Osteocyte (in vitro differentiated cells): ENCODE measurements around the gene LRRC28. TPM values are rescaled to one million over a fixed set of nuclear protein-coding genes. Genes with fewer than 3 reads are reported as not detected.

Source experiments
- DNase-seq: peaks from one replicate; pipeline ENCODE4 v3.0.0; 2021; ENCODE audit warnings: mixed read lengths; ENCODE audit not compliant: unreplicated experiment; ENCODE audit errors: extremely low spot score
- H3K27ac Mint-ChIP-seq: one replicate; pipeline ENCODE4 v1.8.0; 2021; ENCODE audit warnings: mild to moderate bottlenecking, mixed read lengths; ENCODE audit not compliant: unreplicated experiment
- H3K27me3 Mint-ChIP-seq: one replicate; pipeline ENCODE4 v1.8.0; 2021; ENCODE audit warnings: mixed read lengths; ENCODE audit not compliant: unreplicated experiment
- H3K36me3 Mint-ChIP-seq: one replicate; pipeline ENCODE4 v1.8.0; 2021; ENCODE audit warnings: mixed read lengths; ENCODE audit not compliant: unreplicated experiment
- H3K4me1 Mint-ChIP-seq: one replicate; pipeline ENCODE4 v1.8.0; 2021; ENCODE audit warnings: mixed read lengths; ENCODE audit not compliant: unreplicated experiment
- H3K4me3 Mint-ChIP-seq: one replicate; pipeline ENCODE4 v1.8.0; 2021; ENCODE audit warnings: mild to moderate bottlenecking, moderate library complexity, mixed read lengths; ENCODE audit not compliant: unreplicated experiment
- H3K9me3 Mint-ChIP-seq: one replicate; pipeline ENCODE4 v1.8.0; 2021; ENCODE audit warnings: mixed read lengths; ENCODE audit not compliant: unreplicated experiment
- total RNA-seq: library from RNA; stranded (reverse); gene quantifications from 2 replicates; pipeline ENCODE4 v1.2.1, GENCODE V29; 2021
- TF ChIP-seq, protein P1 (sequence below): fragments of 200-600 bp; sonication (generic); IDR thresholded peaks from 2 replicates; pipeline ENCODE4 v1.5.0; 2021; ENCODE audit warnings: antibody characterized with exemption, mild to moderate bottlenecking, moderate library complexity

The LRRC28 gene
- total RNA-seq, 1 donor from 2014 or later, result 27.4 TPM

GRCh38 chr15:99416191-99417188 is 165.2 kb downstream of the LRRC28 start:
- Mint-ChIP-seq H3K36me3 (peaks cover 2% of the 10 kb centered on the region), H3K27ac (no peak overlapping the region), H3K4me3 (no peak overlapping the region), H3K27me3 (no peaks in the 10 kb centered on the region), H3K9me3 (no peaks in the 10 kb centered on the region), H3K4me1 (peaks cover 17% of the 10 kb centered on the region)
- peak; percentile 73 for DNase-seq
- TF ChIP-seq, protein P1, sequence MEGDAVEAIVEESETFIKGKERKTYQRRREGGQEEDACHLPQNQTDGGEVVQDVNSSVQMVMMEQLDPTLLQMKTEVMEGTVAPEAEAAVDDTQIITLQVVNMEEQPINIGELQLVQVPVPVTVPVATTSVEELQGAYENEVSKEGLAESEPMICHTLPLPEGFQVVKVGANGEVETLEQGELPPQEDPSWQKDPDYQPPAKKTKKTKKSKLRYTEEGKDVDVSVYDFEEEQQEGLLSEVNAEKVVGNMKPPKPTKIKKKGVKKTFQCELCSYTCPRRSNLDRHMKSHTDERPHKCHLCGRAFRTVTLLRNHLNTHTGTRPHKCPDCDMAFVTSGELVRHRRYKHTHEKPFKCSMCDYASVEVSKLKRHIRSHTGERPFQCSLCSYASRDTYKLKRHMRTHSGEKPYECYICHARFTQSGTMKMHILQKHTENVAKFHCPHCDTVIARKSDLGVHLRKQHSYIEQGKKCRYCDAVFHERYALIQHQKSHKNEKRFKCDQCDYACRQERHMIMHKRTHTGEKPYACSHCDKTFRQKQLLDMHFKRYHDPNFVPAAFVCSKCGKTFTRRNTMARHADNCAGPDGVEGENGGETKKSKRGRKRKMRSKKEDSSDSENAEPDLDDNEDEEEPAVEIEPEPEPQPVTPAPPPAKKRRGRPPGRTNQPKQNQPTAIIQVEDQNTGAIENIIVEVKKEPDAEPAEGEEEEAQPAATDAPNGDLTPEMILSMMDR, result no peak

DNA sequence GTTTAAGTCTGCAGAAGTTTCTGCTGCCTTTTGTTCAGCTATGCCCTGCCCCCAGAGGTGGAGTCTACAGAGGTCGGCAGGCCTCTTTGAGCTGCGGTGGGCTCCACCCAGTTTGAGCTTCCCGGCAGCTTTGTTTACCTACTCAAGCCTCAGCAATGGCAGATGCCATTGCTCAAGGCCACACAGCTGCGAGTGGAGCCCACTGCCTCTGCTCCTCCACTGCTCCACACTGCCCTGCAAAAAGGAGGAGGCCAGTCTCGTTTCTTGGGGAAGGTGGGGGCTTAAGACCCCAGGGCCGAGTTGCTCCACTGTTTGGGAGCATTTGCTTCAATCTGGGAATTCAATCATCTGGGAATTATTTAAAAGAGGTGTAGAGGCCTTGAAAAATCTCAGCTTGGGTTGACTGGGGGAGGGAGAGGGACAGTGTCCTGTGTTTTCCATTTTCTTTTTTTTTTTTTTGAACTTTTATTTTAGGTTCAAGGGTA is 169.9 kb downstream of the LRRC28 start:
- Mint-ChIP-seq H3K27me3 (no peaks in the 10 kb centered on the region), H3K36me3 (peaks cover 2% of the 10 kb centered on the region), H3K4me1 (peaks cover 36% of the 10 kb centered on the region), H3K9me3 (no peaks in the 10 kb centered on the region), H3K4me3 (no peak overlapping the region), H3K27ac (peak overlapping the region; percentile 61)
- DNase-seq, result no peak
- TF ChIP-seq, protein P1, result no peak

- TF ChIP-seq, protein P1, result no peak
- H3K4me1 Mint-ChIP-seq, result peaks cover 40% of the 10 kb centered on the region
- no peaks in the 10 kb centered on the region for H3K27me3 Mint-ChIP-seq
- no peaks in the 10 kb centered on the region for H3K9me3 Mint-ChIP-seq
- peaks cover 2% of the 10 kb centered on the region for H3K36me3 Mint-ChIP-seq
- no peak overlapping the region for H3K4me3 Mint-ChIP-seq
- no peak overlapping the region for H3K27ac Mint-ChIP-seq
- no peak for DNase-seq
Measured at GRCh38 chr15:99421758-99422157, 170.5 kb downstream of the LRRC28 start.

DNA sequence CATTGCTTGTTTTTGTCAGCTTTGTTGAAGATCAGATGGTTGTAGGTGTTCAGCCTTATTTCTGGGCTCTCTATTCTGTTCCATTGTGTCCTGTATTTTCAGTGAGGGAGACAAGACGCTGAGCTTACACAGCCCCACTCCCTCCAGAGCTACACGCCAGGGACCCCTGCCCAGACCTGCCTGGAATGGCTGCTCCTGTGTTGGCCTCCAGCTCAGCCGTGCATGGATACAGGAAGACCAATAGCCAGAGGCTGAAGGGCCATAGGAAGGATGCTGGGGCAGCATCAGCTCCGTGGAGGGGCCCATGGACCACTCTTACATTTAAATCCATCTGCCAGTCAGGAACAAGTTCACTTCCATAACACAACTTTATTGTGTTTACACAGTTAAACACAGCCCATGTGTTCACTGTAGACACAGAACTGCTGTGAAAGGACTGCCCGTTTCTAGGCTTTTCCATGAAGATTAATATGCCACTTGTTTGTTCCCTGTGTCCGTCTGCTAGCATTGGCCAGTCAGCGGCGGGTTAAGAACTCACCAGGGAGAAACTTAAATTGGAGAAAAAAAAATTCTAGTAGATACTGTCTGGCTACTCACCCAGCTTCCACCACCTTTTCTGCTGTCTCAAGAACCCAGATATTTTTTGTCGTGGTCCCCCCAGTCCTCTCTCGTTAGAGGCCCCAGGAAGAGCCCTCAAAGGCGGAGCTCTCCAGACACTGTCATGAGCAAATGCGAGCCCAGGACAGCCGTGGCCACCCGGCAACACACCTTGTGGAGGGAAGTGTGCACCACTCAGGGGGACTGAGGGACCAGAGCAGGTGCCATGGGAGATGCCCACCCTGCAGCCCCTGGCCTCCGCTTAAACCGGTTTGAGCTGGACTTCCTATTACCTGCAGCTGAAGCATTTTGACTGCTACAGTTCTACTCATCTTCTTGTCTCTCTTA is 172.2 kb downstream of the LRRC28 start:
- Mint-ChIP-seq H3K9me3 (no peaks in the 10 kb centered on the region), H3K4me1 (peaks cover 46% of the 10 kb centered on the region), H3K36me3 (peaks cover 2% of the 10 kb centered on the region), H3K4me3 (no peak overlapping the region), H3K27me3 (no peaks in the 10 kb centered on the region), H3K27ac (no peak overlapping the region)
- DNase-seq, result no peak
- TF ChIP-seq, protein P1, result no peak
